Measurements from ENCODE around the gene GRM8. TPM values are rescaled to one million over a fixed set of nuclear protein-coding genes. Genes with fewer than 3 reads are reported as not detected.
A peak's percentile ranks its signal among the peaks of the same experiment; 100 is the strongest.

Gene GRM8
- total and polyA plus RNA-seq, 9 of the 15 experiments (the other 6 are each of a cell fraction or from before 2014, with no cell fraction given): 0.13 TPM; not detected in 7

GRCh38 chr7:126659124-126659523, 593.6 kb downstream of the GRM8 start (continued):
- TF ChIP-seq ZNF347 (CRISPR knock-in tag; IDR thresholded peaks at IDR 0.05; ENCODE audit: low read depth): no peak
- TF ChIP-seq ZNF644 (tag; IDR thresholded peaks at IDR 0.05; ENCODE audit: low read depth): no peak
- TF ChIP-seq MTF1 (CRISPR knock-in tag; IDR thresholded peaks at IDR 0.05; ENCODE audit: borderline replicate concordance): no peak
- TF ChIP-seq HMGN3 (IDR thresholded peaks at IDR 0.05; ENCODE audit: borderline replicate concordance, extremely low read depth, insufficient read length, low read depth, low read length): no peak
- no peak for TF ChIP-seq KLF1 (tag; IDR thresholded peaks at IDR 0.05)
- TF ChIP-seq MEF2D (tag; conservative IDR thresholded peaks at IDR 0.05; ENCODE audit: low read depth): no peak
- TF ChIP-seq ZNF217 (CRISPR knock-in tag; IDR thresholded peaks at IDR 0.05): no peak
- TF ChIP-seq SMAD4 (CRISPR knock-in tag; conservative IDR thresholded peaks at IDR 0.05): no peak
- no peak for TF ChIP-seq FOXM1 (IDR thresholded peaks at IDR 0.05; ENCODE audit: low read depth)
- TF ChIP-seq FOXM1 (CRISPR knock-in tag; IDR thresholded peaks at IDR 0.05; ENCODE audit: low read depth): no peak

- DNase-seq (ENCODE audit: extremely low read depth in 1 of 4, low spot score in 3 of 4): no peak
- no peak overlapping the region for H3K4me2 ChIP-seq (ENCODE audit: insufficient read depth, low read length)
- no peaks in the 10 kb centered on the region for H3K9me1 ChIP-seq (ENCODE audit: control insufficient read depth, insufficient read depth, low read length)
- no peak overlapping the region for H3K9ac ChIP-seq (ENCODE audit: insufficient read depth in 1 of 2, low read depth in 2 of 2, low read length in 2 of 2)
- no peaks in the 10 kb centered on the region for H3K27me3 ChIP-seq (ENCODE audit: control insufficient read depth in 2 of 2, insufficient read depth in 2 of 2, low read length in 2 of 2)
- intact Hi-C loops (cut with micrococcal nuclease): no loop called here
- POLR2A ChIA-PET: no interaction called here
- 10% methylated on average over 14 of the region's 16 CpGs for WGBS (ENCODE audit: insufficient coverage, low coverage, missing lambda C conversion rate)
- no peak overlapping the region for H2AFZ ChIP-seq (ENCODE audit: low read depth, low read length)
- H3K27ac ChIP-seq (ENCODE audit: extremely low read depth, low read depth, low read length): no peak overlapping the region
- H4K20me1 ChIP-seq (replicated peaks; ENCODE audit: control insufficient read depth, insufficient read depth, low read length): no peaks in the 10 kb centered on the region
- H3K36me3 ChIP-seq (ENCODE audit: control insufficient read depth, insufficient read depth, low read length): no peaks in the 10 kb centered on the region
- in situ Hi-C loops (cut with MboI): no loop called here
- CTCF ChIA-PET (ENCODE audit: low intra/inter-chr PET ratio): no interaction called here
- H3K79me2 ChIP-seq (ENCODE audit: control insufficient read depth, insufficient read depth, low read length): no peaks in the 10 kb centered on the region
- ATAC-seq: peak; percentile 39; the same call in 2 of the 3 replicates
- H3K4me3 ChIP-seq: no peak overlapping the region
- FAIRE-seq: no peak
- H3K4me1 ChIP-seq (replicated peaks in 1 of 2; ENCODE audit: control insufficient read depth in 2 of 2, insufficient read depth in 2 of 2, low read length in 2 of 2): no peaks in the 10 kb centered on the region
- no peaks in the 10 kb centered on the region for H3K9me3 ChIP-seq (replicated peaks; ENCODE audit: control insufficient read depth, insufficient read depth, low read depth, low read length)
- BruUV-seq (replicated peaks): no TSS peak
- no peak for TF ChIP-seq RHOXF2B (CRISPR knock-in tag; conservative IDR thresholded peaks at IDR 0.05)
- TF ChIP-seq ZNF239 (CRISPR knock-in tag; IDR thresholded peaks at IDR 0.05): no peak
- no peak for TF ChIP-seq AFF1 (IDR thresholded peaks at IDR 0.05; ENCODE audit: low read depth in 1 of 2, partially characterized antibody in 2 of 2)
- TF ChIP-seq SPI1 (IDR thresholded peaks at IDR 0.05; ENCODE audit: borderline replicate concordance, low read depth, low read length): no peak
- no peak for TF ChIP-seq SP1 (CRISPR knock-in tag; IDR thresholded peaks at IDR 0.05)
- no peak for TF ChIP-seq SMARCB1 (IDR thresholded peaks at IDR 0.05; ENCODE audit: insufficient read length, low read depth)
- no peak for TF ChIP-seq MXD1 (CRISPR knock-in tag; IDR thresholded peaks at IDR 0.05; ENCODE audit: borderline replicate concordance, poor library complexity, severe bottlenecking)
Measured at GRCh38 chr7:126658684-126659083, 594.1 kb downstream of the GRM8 start.

All from K562 (cell line).